WERI-Rb-1 (cell line): ENCODE measurements around the gene MYH14.
"Not testable (repeated sequence)": the region's sequence is repeated elsewhere in the genome, so short reads cannot be mapped to it uniquely, and the experiment has no call there.

ENCODE experiments used
- DNase-seq: peaks from one replicate; pipeline ENCODE4 v3.0.0-alpha.2; 2020
- H3K27ac ChIP-seq: fragments of 250-450 bp; sonication (Bioruptor Pico); 2 replicates; pipeline ENCODE4 v1.5.1; 2020; ENCODE audit warnings: mild to moderate bottlenecking, moderate library complexity
- H3K27me3 ChIP-seq: fragments of 250-450 bp; sonication (Bioruptor Pico); 2 replicates; pipeline ENCODE4 v1.5.1; 2021; ENCODE audit warnings: mild to moderate bottlenecking, low read depth, moderate library complexity; ENCODE audit not compliant: insufficient read depth, severe bottlenecking
- H3K36me3 ChIP-seq: fragments of 250-450 bp; sonication (Bioruptor Pico); 2 replicates; pipeline ENCODE4 v1.5.1; 2020; ENCODE audit warnings: mild to moderate bottlenecking, moderate library complexity
- H3K4me3 ChIP-seq: 2 replicates; pipeline ENCODE4 v1.5.1; 2011; ENCODE audit warnings: low read depth, mild to moderate bottlenecking, control low read depth, low read length
- H3K9me3 ChIP-seq: fragments of 250-450 bp; sonication (Bioruptor Pico); 2 replicates; pipeline ENCODE4 v1.5.1; 2021; ENCODE audit warnings: mild to moderate bottlenecking, moderate library complexity; ENCODE audit not compliant: severe bottlenecking
- CTCF ChIP-seq: IDR thresholded peaks from 2 replicates; pipeline ENCODE4 v1.5.1; 2011; ENCODE audit warnings: low read depth, mild to moderate bottlenecking, control low read depth, inconsistent platforms, low read length

MYH14 gene

GRCh38 chr19:50230379-50231351 lies 27.2 kb downstream of the MYH14 start:
- no peak overlapping the region for H3K4me3 ChIP-seq
- no peaks in the 10 kb centered on the region for H3K9me3 ChIP-seq
- no peak overlapping the region for H3K27ac ChIP-seq
- no peaks in the 10 kb centered on the region for H3K36me3 ChIP-seq
- TF ChIP-seq CTCF = no peak
- H3K27me3 ChIP-seq = peaks cover 80% of the 10 kb centered on the region
- DNase-seq = no peak

- H3K4me3 ChIP-seq, H3K27ac ChIP-seq, DNase-seq, H3K36me3 ChIP-seq, H3K9me3 ChIP-seq: not testable (repeated sequence)
- peaks cover 88% of the 10 kb centered on the region for H3K27me3 ChIP-seq
Observed at GRCh38 chr19:50231417-50231816, 28.0 kb downstream of the MYH14 start.

DNA sequence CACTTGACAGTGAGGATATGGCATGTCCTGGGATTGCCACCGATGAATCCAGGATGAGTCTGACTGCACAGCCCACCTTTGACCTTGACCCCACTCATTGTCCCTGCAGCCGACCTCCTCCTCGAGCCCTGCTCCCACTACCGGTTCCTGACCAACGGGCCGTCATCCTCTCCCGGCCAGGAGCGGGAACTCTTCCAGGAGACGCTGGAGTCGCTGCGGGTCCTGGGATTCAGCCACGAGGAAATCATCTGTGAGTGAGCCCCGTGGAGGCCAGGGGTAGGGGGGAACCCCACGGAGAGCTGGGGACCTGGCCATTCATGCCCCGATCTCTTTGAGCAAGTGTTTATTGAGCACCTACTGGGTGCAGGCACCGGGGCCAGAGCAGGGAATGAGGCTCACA lies 28.4 kb downstream of the MYH14 start:
- Histone ChIP-seq H3K36me3 (no peaks in the 10 kb centered on the region), H3K9me3 (no peaks in the 10 kb centered on the region), H3K27ac (no peak overlapping the region), H3K4me3 (no peak overlapping the region), H3K27me3 (peaks cover 89% of the 10 kb centered on the region)
- TF ChIP-seq CTCF = no peak
- no peak for DNase-seq

- no peak for DNase-seq
- no peak for TF ChIP-seq CTCF
- peaks cover 85% of the 10 kb centered on the region for H3K27me3 ChIP-seq
- H3K36me3 ChIP-seq = no peaks in the 10 kb centered on the region
- H3K4me3 ChIP-seq = no peak overlapping the region
- H3K9me3 ChIP-seq = no peaks in the 10 kb centered on the region
- no peak overlapping the region for H3K27ac ChIP-seq
Observed at GRCh38 chr19:50232600-50232999, 29.2 kb downstream of the MYH14 start.

GRCh38 chr19:50233308-50233910 lies 30.0 kb downstream of the MYH14 start:
- H3K9me3 ChIP-seq = no peaks in the 10 kb centered on the region
- TF ChIP-seq CTCF = no peak
- no peak for DNase-seq
- peaks cover 85% of the 10 kb centered on the region for H3K27me3 ChIP-seq
- H3K36me3 ChIP-seq = no peaks in the 10 kb centered on the region
- no peak overlapping the region for H3K4me3 ChIP-seq
- no peak overlapping the region for H3K27ac ChIP-seq

- not testable (repeated sequence) for H3K27ac ChIP-seq, H3K36me3 ChIP-seq, H3K4me3 ChIP-seq, H3K9me3 ChIP-seq, DNase-seq
- H3K27me3 ChIP-seq = peaks cover 86% of the 10 kb centered on the region
- TF ChIP-seq CTCF = peak; percentile 34
Observed at GRCh38 chr19:50237493-50237892, 34.1 kb downstream of the MYH14 start.
